GM06990 (cell line): ENCODE results near the gene GREB1L.

Experiments used
- DNase-seq: peaks from one replicate; pipeline ENCODE4 v3.0.0-alpha.2; 2011; ENCODE audit not compliant: insufficient read length; ENCODE audit errors: extremely low read depth
- H3K27me3 ChIP-seq: replicated peaks from 2 replicates; pipeline ENCODE4 v1.6.0; 2011; ENCODE audit warnings: low read length; ENCODE audit not compliant: control insufficient read depth, insufficient read depth
- H3K36me3 ChIP-seq: 2 replicates; pipeline ENCODE4 v1.5.1; 2011; ENCODE audit warnings: low read length; ENCODE audit not compliant: control insufficient read depth, insufficient read depth
- H3K4me3 ChIP-seq: replicated peaks from 2 replicates; pipeline ENCODE4 v1.5.1; 2011; ENCODE audit warnings: low read depth, mild to moderate bottlenecking, control low read depth, low read length
- CTCF ChIP-seq: IDR thresholded peaks from 2 replicates; pipeline ENCODE4 v1.5.1; 2011; ENCODE audit warnings: low read length, control low read depth, mild to moderate bottlenecking, inconsistent platforms; ENCODE audit not compliant: insufficient read depth, poor library complexity, severe bottlenecking

GREB1L gene

GRCh38 chr18:21486905-21487437, 244.9 kb downstream of the GREB1L start:
- TF ChIP-seq CTCF, result no peak
- Histone ChIP-seq H3K4me3 (no peak overlapping the region), H3K36me3 (no peaks in the 10 kb centered on the region), H3K27me3 (no peaks in the 10 kb centered on the region)
- DNase-seq, result no peak

- TF ChIP-seq CTCF, result peak; percentile 77
- no peak for DNase-seq
- Histone ChIP-seq H3K36me3 (no peaks in the 10 kb centered on the region), H3K27me3 (no peaks in the 10 kb centered on the region), H3K4me3 (no peak overlapping the region)
Measured at GRCh38 chr18:21489119-21489750, 247.2 kb downstream of the GREB1L start.

GRCh38 chr18:21489919-21490495, 248.0 kb downstream of the GREB1L start:
- Histone ChIP-seq H3K27me3 (no peaks in the 10 kb centered on the region), H3K4me3 (no peak overlapping the region)
- no peak for TF ChIP-seq CTCF

GRCh38 chr18:21490748-21491147, 248.7 kb downstream of the GREB1L start:
- no peak for TF ChIP-seq CTCF
- no peaks in the 10 kb centered on the region for H3K27me3 ChIP-seq
- H3K36me3 ChIP-seq, result no peaks in the 10 kb centered on the region
- no peak overlapping the region for H3K4me3 ChIP-seq
- no peak for DNase-seq

More at GRCh38 chr18:21489919-21490495, 248.0 kb downstream of the GREB1L start:
- no peaks in the 10 kb centered on the region for H3K36me3 ChIP-seq
- DNase-seq, result no peak

GRCh38 chr18:21496277-21496835, 254.3 kb downstream of the GREB1L start:
- H3K36me3 ChIP-seq, result no peaks in the 10 kb centered on the region
- no peak for TF ChIP-seq CTCF
- H3K27me3 ChIP-seq, result no peaks in the 10 kb centered on the region; the same call in none of the 2 replicates
- no peak overlapping the region for H3K4me3 ChIP-seq
- DNase-seq, result no peak
